GM23338 (cell line): ENCODE data around the gene PLAAT5. TPM values are rescaled to one million over a fixed set of nuclear protein-coding genes. Genes with fewer than 3 reads are reported as not detected.

Experiments
- ATAC-seq: fragments of 200-7000 bp; cut with Tn5 transposase; 3 replicates; pipeline ENCODE4 v1.9.1; 2020
- DNase-seq: peaks from one replicate; pipeline ENCODE4 v3.0.0-alpha.2; 2015; ENCODE audit warnings: low spot score
- H2AFZ ChIP-seq: fragments of 200-600 bp; sonication (generic); 2 replicates; pipeline ENCODE4 v1.8.0; 2016; ENCODE audit warnings: antibody characterized with exemption, mild to moderate bottlenecking, moderate library complexity
- H3F3A ChIP-seq: fragments of 200-600 bp; sonication (generic); replicated peaks from 2 replicates; pipeline ENCODE4 v1.8.0; 2017; ENCODE audit warnings: antibody characterized with exemption, mixed run types, low read depth
- H3K27ac ChIP-seq: fragments of 200-600 bp; sonication (generic); 2 replicates; pipeline ENCODE4 v1.6.1; 2016; ENCODE audit warnings: low read depth
- H3K27me3 ChIP-seq: fragments of 200-600 bp; sonication (generic); 2 replicates; pipeline ENCODE4 v1.8.0; 2016; ENCODE audit warnings: mild to moderate bottlenecking, mixed run types, moderate library complexity; ENCODE audit not compliant: insufficient read depth
- H3K36me3 ChIP-seq: fragments of 200-600 bp; sonication (generic); 2 replicates; pipeline ENCODE4 v1.8.0; 2016; ENCODE audit warnings: mild to moderate bottlenecking; ENCODE audit not compliant: insufficient read depth
- H3K4me1 ChIP-seq: fragments of 200-600 bp; sonication (generic); 2 replicates; pipeline ENCODE4 v1.8.0; 2016; ENCODE audit warnings: mild to moderate bottlenecking, moderate library complexity; ENCODE audit not compliant: insufficient read depth
- H3K4me2 ChIP-seq: fragments of 200-600 bp; sonication (generic); 2 replicates; pipeline ENCODE4 v1.7.1; 2017; ENCODE audit warnings: mixed run types
- H3K4me3 ChIP-seq: fragments of 200-600 bp; sonication (generic); 2 replicates; pipeline ENCODE4 v1.6.1; 2016; ENCODE audit warnings: mixed run types
- H3K79me2 ChIP-seq: fragments of 200-600 bp; sonication (generic); replicated peaks from 2 replicates; pipeline ENCODE4 v1.8.0; 2017; ENCODE audit warnings: mild to moderate bottlenecking; ENCODE audit not compliant: insufficient read depth
- H3K9me2 ChIP-seq: fragments of 200-600 bp; sonication (generic); 2 replicates; pipeline ENCODE4 v1.8.0; 2017; ENCODE audit not compliant: insufficient read depth
- H4K20me1 ChIP-seq: fragments of 200-600 bp; sonication (generic); replicated peaks from 2 replicates; pipeline ENCODE4 v1.8.0; 2017; ENCODE audit warnings: mild to moderate bottlenecking; ENCODE audit not compliant: insufficient read depth
- H3K27ac Mint-ChIP-seq: 2 replicates; pipeline ENCODE4 v1.8.0; 2020; ENCODE audit warnings: inconsistent platforms, mild to moderate bottlenecking, moderate library complexity, mixed read lengths
- H3K27me3 Mint-ChIP-seq: 3 replicates; pipeline ENCODE4 v1.8.0; 2022; ENCODE audit warnings: low read depth, mild to moderate bottlenecking, moderate library complexity, mixed read lengths, inconsistent platforms; ENCODE audit not compliant: insufficient read depth, poor library complexity
- H3K36me3 Mint-ChIP-seq: 3 replicates; pipeline ENCODE4 v1.8.0; 2021; ENCODE audit warnings: low read depth, mild to moderate bottlenecking, inconsistent platforms, moderate library complexity, mixed read lengths
- H3K4me1 Mint-ChIP-seq: 3 replicates; pipeline ENCODE4 v1.8.0; 2020; ENCODE audit warnings: mild to moderate bottlenecking, inconsistent platforms, mixed read lengths
- H3K4me3 Mint-ChIP-seq: 3 replicates; pipeline ENCODE4 v1.8.0; 2021; ENCODE audit warnings: moderate library complexity, mild to moderate bottlenecking, inconsistent platforms, mixed read lengths
- H3K9me3 Mint-ChIP-seq: 3 replicates; pipeline ENCODE4 v1.8.0; 2020; ENCODE audit warnings: moderate library complexity, mild to moderate bottlenecking, inconsistent platforms, mixed read lengths
- CREB1 ChIP-seq: fragments of 250-450 bp; sonication (Bioruptor Pico); IDR thresholded peaks from 2 replicates; pipeline ENCODE4 v1.5.0; 2020; ENCODE audit warnings: low read depth, mild to moderate bottlenecking, moderate library complexity
- EZH2 ChIP-seq: fragments of 200-600 bp; sonication (generic); IDR thresholded peaks from one replicate; pipeline ENCODE4 v1.8.0; 2017; ENCODE audit warnings: antibody characterized with exemption, mild to moderate bottlenecking, low read depth; ENCODE audit not compliant: unreplicated experiment
- EZH2phosphoT487 ChIP-seq: fragments of 200-600 bp; sonication (generic); IDR thresholded peaks from one replicate; pipeline ENCODE4 v1.8.1; 2018; ENCODE audit warnings: antibody characterized with exemption; ENCODE audit not compliant: unreplicated experiment
- JUNB ChIP-seq: IDR thresholded peaks from one replicate; pipeline ENCODE4 v1.6.1; 2016; ENCODE audit warnings: antibody characterized with exemption; ENCODE audit not compliant: unreplicated experiment
- POLR2AphosphoS5 ChIP-seq: IDR thresholded peaks from 2 replicates; pipeline ENCODE4 v1.6.1; 2016; ENCODE audit warnings: antibody characterized with exemption, low read depth
- STAT1 ChIP-seq: IDR thresholded peaks from one replicate; pipeline ENCODE4 v1.6.1; 2016; ENCODE audit warnings: antibody characterized with exemption; ENCODE audit not compliant: unreplicated experiment
- ZNF331 ChIP-seq: fragments of 250-450 bp; sonication (Bioruptor Pico); IDR thresholded peaks from 2 replicates; pipeline ENCODE4 v1.5.0; 2020; ENCODE audit warnings: low read depth, mild to moderate bottlenecking, moderate library complexity
- polyA plus RNA-seq: library from polyadenylated mRNA; unstranded; fragments of >200 nt; fragmentation: Nextera tagmentation; extraction: Ambion mirVana; gene quantifications from 2 replicates; pipeline ENCODE4 v1.2.1, GENCODE V29; 2016
- total RNA-seq: library from RNA; depleted of rRNA; stranded (reverse); fragments of >200 nt; shearing (Covaris generic); gene quantifications from 2 replicates; pipeline ENCODE4 v1.2.3, GENCODE V29; 2014
- TF ChIP-seq, protein P1 (sequence below): IDR thresholded peaks from one replicate; pipeline ENCODE4 v1.6.1; 2018; ENCODE audit warnings: antibody characterized with exemption; ENCODE audit not compliant: unreplicated experiment
- TF ChIP-seq, protein P2 (sequence below): IDR thresholded peaks from 2 replicates; pipeline ENCODE4 v1.6.1; 2016; ENCODE audit warnings: antibody characterized with exemption

Gene PLAAT5
- total and polyA plus RNA-seq, 2 experiments from 2014 or later = 7.7 to 11.6 TPM

DNA sequence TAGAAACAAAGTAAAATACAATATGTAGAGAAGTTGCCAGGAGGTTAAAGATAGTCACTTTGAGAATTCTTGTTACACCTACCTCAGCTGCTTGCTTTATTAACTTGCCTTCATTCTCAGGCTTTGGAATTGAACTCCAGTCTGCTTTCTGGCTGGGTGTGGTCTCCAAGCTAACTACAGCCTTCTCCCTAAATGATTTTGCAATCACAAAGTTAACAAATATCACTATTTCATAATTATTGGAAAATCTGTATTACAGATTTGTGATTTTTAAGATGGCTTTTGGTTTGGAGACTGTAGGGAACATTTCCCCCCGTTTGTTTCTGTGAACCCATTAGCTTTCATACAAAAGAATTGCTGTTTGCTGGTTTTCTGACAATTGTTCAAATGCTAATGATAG lies 2.2 kb downstream of the PLAAT5 start (continued):
- TF ChIP-seq ZNF331 (no peak), EZH2phosphoT487 (no peak), EZH2 (no peak)

DNA sequence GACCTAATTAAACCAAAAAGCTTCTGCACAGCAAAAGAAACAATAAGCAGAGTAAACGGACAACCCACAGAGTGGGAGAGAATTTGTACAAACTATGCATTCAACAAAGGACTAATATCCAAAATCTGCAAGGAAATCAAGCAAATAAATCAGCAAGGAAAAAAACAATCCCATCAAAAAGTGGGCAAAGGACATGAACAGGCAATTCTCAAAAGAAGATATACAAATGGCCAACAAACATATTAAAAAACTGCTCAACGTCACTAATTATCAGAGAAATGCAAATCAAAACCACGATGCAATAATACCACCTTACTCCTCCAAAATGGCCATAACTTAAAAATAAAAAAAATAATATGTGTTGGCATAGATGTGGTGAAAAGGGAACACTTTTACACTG lies 5.2 kb downstream of the PLAAT5 start:
- Histone ChIP-seq H4K20me1 (no peaks in the 10 kb centered on the region), H3K36me3 (peaks cover 13% of the 10 kb centered on the region), H2AFZ (no peak overlapping the region), H3K4me3 (no peak overlapping the region), H3F3A (peaks cover 8% of the 10 kb centered on the region; the same call in 1 of the 2 replicates), H3K79me2 (0 out of 2 replicates have a peak, but pooled peaks cover 6% of the 10 kb centered on the region), H3K4me2 (no peak overlapping the region), H3K27me3 (no peaks in the 10 kb centered on the region), H3K4me1 (peaks cover 22% of the 10 kb centered on the region), H3K27ac (no peak overlapping the region), H3K9me2 (no peaks in the 10 kb centered on the region)
- Mint-ChIP-seq H3K9me3 (peaks cover 25% of the 10 kb centered on the region), H3K27me3 (peaks cover 15% of the 10 kb centered on the region), H3K4me3 (no peak overlapping the region), H3K4me1 (peaks cover 10% of the 10 kb centered on the region), H3K36me3 (peaks cover 14% of the 10 kb centered on the region), H3K27ac (no peak overlapping the region)
- no peak for ATAC-seq
- DNase-seq = no peak
- TF ChIP-seq, protein P1, sequence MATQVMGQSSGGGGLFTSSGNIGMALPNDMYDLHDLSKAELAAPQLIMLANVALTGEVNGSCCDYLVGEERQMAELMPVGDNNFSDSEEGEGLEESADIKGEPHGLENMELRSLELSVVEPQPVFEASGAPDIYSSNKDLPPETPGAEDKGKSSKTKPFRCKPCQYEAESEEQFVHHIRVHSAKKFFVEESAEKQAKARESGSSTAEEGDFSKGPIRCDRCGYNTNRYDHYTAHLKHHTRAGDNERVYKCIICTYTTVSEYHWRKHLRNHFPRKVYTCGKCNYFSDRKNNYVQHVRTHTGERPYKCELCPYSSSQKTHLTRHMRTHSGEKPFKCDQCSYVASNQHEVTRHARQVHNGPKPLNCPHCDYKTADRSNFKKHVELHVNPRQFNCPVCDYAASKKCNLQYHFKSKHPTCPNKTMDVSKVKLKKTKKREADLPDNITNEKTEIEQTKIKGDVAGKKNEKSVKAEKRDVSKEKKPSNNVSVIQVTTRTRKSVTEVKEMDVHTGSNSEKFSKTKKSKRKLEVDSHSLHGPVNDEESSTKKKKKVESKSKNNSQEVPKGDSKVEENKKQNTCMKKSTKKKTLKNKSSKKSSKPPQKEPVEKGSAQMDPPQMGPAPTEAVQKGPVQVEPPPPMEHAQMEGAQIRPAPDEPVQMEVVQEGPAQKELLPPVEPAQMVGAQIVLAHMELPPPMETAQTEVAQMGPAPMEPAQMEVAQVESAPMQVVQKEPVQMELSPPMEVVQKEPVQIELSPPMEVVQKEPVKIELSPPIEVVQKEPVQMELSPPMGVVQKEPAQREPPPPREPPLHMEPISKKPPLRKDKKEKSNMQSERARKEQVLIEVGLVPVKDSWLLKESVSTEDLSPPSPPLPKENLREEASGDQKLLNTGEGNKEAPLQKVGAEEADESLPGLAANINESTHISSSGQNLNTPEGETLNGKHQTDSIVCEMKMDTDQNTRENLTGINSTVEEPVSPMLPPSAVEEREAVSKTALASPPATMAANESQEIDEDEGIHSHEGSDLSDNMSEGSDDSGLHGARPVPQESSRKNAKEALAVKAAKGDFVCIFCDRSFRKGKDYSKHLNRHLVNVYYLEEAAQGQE = no peak
- TF ChIP-seq CREB1 (CRISPR knock-in tag) (no peak), ZNF331 (no peak), JUNB (no peak), STAT1 (no peak)

DNA sequence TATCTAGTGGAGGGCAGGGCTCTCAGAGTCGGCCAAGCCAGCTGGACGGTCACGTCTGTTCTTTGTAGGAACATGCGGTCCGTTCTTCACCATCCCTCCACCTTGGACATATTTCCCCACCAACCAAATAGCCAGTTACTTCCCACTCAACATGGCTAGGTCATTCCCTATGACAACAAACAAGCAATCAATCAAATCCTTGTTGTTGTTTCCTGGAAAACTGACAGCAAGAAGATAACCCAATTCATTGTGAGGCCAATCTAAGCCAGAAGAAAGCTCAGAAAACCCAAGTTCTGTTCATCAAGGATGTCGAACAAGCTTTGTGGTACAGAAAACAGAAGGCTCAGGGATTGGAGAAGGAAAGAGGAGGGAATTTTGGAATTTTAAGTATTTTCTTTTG lies 10.9 kb downstream of the PLAAT5 start:
- H4K20me1 ChIP-seq = no peaks in the 10 kb centered on the region
- no peaks in the 10 kb centered on the region for H3K27me3 ChIP-seq
- no peak overlapping the region for H3K4me2 ChIP-seq
- no peak overlapping the region for H2AFZ ChIP-seq
- H3K4me1 Mint-ChIP-seq = no peaks in the 10 kb centered on the region
- no peaks in the 10 kb centered on the region for H3K9me2 ChIP-seq
- H3K27me3 Mint-ChIP-seq = peaks cover 7% of the 10 kb centered on the region
- H3K79me2 ChIP-seq = no peaks in the 10 kb centered on the region
- no peaks in the 10 kb centered on the region for H3K4me1 ChIP-seq
- ATAC-seq (no peak), DNase-seq (no peak)
- no peak overlapping the region for H3K27ac Mint-ChIP-seq
- peaks cover 11% of the 10 kb centered on the region; the same call in 2 of the 3 replicates for H3K36me3 Mint-ChIP-seq
- no peaks in the 10 kb centered on the region for H3F3A ChIP-seq
- no peak overlapping the region for H3K27ac ChIP-seq
- H3K36me3 ChIP-seq = 0 out of 2 replicates have a peak, but pooled peaks cover 5% of the 10 kb centered on the region
- peaks cover 11% of the 10 kb centered on the region for H3K9me3 Mint-ChIP-seq
- H3K4me3 Mint-ChIP-seq = no peak overlapping the region
- no peak overlapping the region for H3K4me3 ChIP-seq
- TF ChIP-seq, protein P2, sequence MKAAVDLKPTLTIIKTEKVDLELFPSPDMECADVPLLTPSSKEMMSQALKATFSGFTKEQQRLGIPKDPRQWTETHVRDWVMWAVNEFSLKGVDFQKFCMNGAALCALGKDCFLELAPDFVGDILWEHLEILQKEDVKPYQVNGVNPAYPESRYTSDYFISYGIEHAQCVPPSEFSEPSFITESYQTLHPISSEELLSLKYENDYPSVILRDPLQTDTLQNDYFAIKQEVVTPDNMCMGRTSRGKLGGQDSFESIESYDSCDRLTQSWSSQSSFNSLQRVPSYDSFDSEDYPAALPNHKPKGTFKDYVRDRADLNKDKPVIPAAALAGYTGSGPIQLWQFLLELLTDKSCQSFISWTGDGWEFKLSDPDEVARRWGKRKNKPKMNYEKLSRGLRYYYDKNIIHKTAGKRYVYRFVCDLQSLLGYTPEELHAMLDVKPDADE = no peak
- TF ChIP-seq STAT1 (no peak), CREB1 (CRISPR knock-in tag) (no peak), POLR2AphosphoS5 (no peak)
- TF ChIP-seq, protein P1 = no peak
